GM18858 (cell line): Measurements from ENCODE around the gene ADM.

Experiments used
- ATAC-seq: cut with Tn5 transposase; IDR thresholded peaks from one replicate; pipeline ENCODE4 v1.9.1; 2021; ENCODE audit not compliant: unreplicated experiment

The ADM gene

GRCh38 chr11:10289765-10290380, 15.0 kb upstream of the ADM start:
- ATAC-seq: no peak

- ATAC-seq: no peak
Measured at GRCh38 chr11:10291801-10292638, 12.9 kb upstream of the ADM start.

- ATAC-seq: no peak
Measured at GRCh38 chr11:10293423-10294289, 11.2 kb upstream of the ADM start, which contains the start of gene SBF2. Gene SBF2 (minus strand): TSS chr11:10294219. CDS start chr11:10294069, 150 bp downstream.

- no peak for ATAC-seq
Measured at GRCh38 chr11:10294290-10294953, 10.5 kb upstream of the ADM start.

- no peak for ATAC-seq
Measured at GRCh38 chr11:10295064-10295901, 9.6 kb upstream of the ADM start.

- peak; percentile 94 for ATAC-seq
Measured at GRCh38 chr11:10298342-10298741, 6.5 kb upstream of the ADM start.

- ATAC-seq: no peak
Measured at GRCh38 chr11:10301656-10302358, 3.1 kb upstream of the ADM start.

- ATAC-seq: no peak
Measured at GRCh38 chr11:10302359-10302743, 2.5 kb upstream of the ADM start.

- no peak for ATAC-seq
Measured at GRCh38 chr11:10302744-10303557, 1.9 kb upstream of the ADM start.

GRCh38 chr11:10303558-10304363, 1.1 kb upstream of the ADM start:
- ATAC-seq: no peak

GRCh38 chr11:10305262-10305963, 540 bp downstream of the ADM start:
- ATAC-seq: no peak

- ATAC-seq: no peak
Measured at GRCh38 chr11:10305964-10306918, 1.4 kb downstream of the ADM start.

- ATAC-seq: no peak
Measured at GRCh38 chr11:10307022-10307399, 2.1 kb downstream of the ADM start.

- peak; percentile 56 for ATAC-seq
Measured at GRCh38 chr11:10307400-10308200, 2.7 kb downstream of the ADM start.

- ATAC-seq: no peak
Measured at GRCh38 chr11:10308201-10308954, 3.5 kb downstream of the ADM start.
